Neural cell (in vitro differentiated cells): ENCODE data around the gene WDR35. TPM values are rescaled to one million over a fixed set of nuclear protein-coding genes. Genes with fewer than 3 reads are reported as not detected.
A peak's percentile ranks its signal among the peaks of the same experiment; 100 is the strongest.

Experiments
- H2AFZ ChIP-seq: fragments of 200-600, 300-800 bp; sonication (generic), shearing (Covaris generic); 2 replicates; pipeline ENCODE4 v1.6.0; 2014; ENCODE audit warnings: low read depth, mild to moderate bottlenecking, antibody characterized with exemption, low read length, moderate library complexity
- H3F3A ChIP-seq: fragments of 200-600 bp; shearing (Covaris generic); 2 replicates; pipeline ENCODE4 v1.6.1; 2016; ENCODE audit warnings: mild to moderate bottlenecking, moderate library complexity, mixed read lengths, antibody characterized with exemption, low read length; ENCODE audit not compliant: insufficient read depth, poor library complexity, severe bottlenecking
- H3K27ac ChIP-seq: fragments of 200-600, 300-800 bp; sonication (generic), shearing (Covaris generic); 2 replicates; pipeline ENCODE4 v1.5.1; 2014; ENCODE audit warnings: mild to moderate bottlenecking, low read length, moderate library complexity
- H3K27me3 ChIP-seq: fragments of 300-800, 200-600 bp; sonication (generic), shearing (Covaris generic); 2 replicates; pipeline ENCODE4 v1.6.0; 2014; ENCODE audit warnings: mild to moderate bottlenecking, low read depth, low read length, moderate library complexity; ENCODE audit not compliant: insufficient read depth
- H3K36me3 ChIP-seq: fragments of 300-800, 200-600 bp; sonication (generic), shearing (Covaris generic); 2 replicates; pipeline ENCODE4 v1.5.1; 2014; ENCODE audit warnings: mild to moderate bottlenecking, antibody characterized with exemption, low read length, moderate library complexity; ENCODE audit not compliant: insufficient read depth
- H3K4me2 ChIP-seq: fragments of 300-800, 200-600 bp; sonication (generic), shearing (Covaris generic); 2 replicates; pipeline ENCODE4 v1.6.0; 2014; ENCODE audit warnings: mild to moderate bottlenecking, low read length
- H3K4me3 ChIP-seq: fragments of 300-800, 200-600 bp; sonication (generic), shearing (Covaris generic); 2 replicates; pipeline ENCODE4 v1.5.1; 2014; ENCODE audit warnings: mild to moderate bottlenecking, low read length, moderate library complexity
- H3K79me2 ChIP-seq: fragments of 200-600 bp; shearing (Covaris generic); replicated peaks from 2 replicates; pipeline ENCODE4 v1.6.0; 2014; ENCODE audit warnings: mild to moderate bottlenecking, low read length, moderate library complexity; ENCODE audit not compliant: insufficient read depth
- H3K9ac ChIP-seq: fragments of 300-800, 200-600 bp; sonication (generic), shearing (Covaris generic); 2 replicates; pipeline ENCODE4 v1.6.1; 2016; ENCODE audit warnings: mild to moderate bottlenecking, low read length, mixed read lengths
- H3K9me2 ChIP-seq: fragments of 200-600 bp; shearing (Covaris generic); 2 replicates; pipeline ENCODE4 v1.6.1; 2016; ENCODE audit warnings: mild to moderate bottlenecking, low read length, mixed read lengths; ENCODE audit not compliant: insufficient read depth
- H3K9me3 ChIP-seq: fragments of 200-600, 300-800 bp; sonication (generic), shearing (Covaris generic); 2 replicates; pipeline ENCODE4 v1.6.1; 2016; ENCODE audit warnings: mild to moderate bottlenecking, mixed run types, low read length, moderate library complexity, mixed read lengths
- H4K20me1 ChIP-seq: fragments of 200-600 bp; shearing (Covaris generic); 2 replicates; pipeline ENCODE4 v1.6.1; 2016; ENCODE audit warnings: mild to moderate bottlenecking, mixed run types; ENCODE audit not compliant: insufficient read depth
- CTCF ChIP-seq: fragments of 450-650 bp; IDR thresholded peaks from 2 replicates; pipeline ENCODE4 v1.5.1; 2014; ENCODE audit warnings: antibody characterized with exemption, mild to moderate bottlenecking, moderate library complexity; ENCODE audit not compliant: poor library complexity, severe bottlenecking
- EP300 ChIP-seq: fragments of 450-650 bp; conservative IDR thresholded peaks from 2 replicates; pipeline ENCODE4 v1.6.1; 2014; ENCODE audit warnings: antibody characterized with exemption, mild to moderate bottlenecking, moderate library complexity; ENCODE audit not compliant: poor library complexity, severe bottlenecking
- EZH2 ChIP-seq: fragments of 200-600, 300-800 bp; shearing (Covaris generic), sonication (generic); IDR thresholded peaks from 2 replicates; pipeline ENCODE4 v1.6.1; 2014; ENCODE audit warnings: antibody characterized with exemption, low read length, borderline replicate concordance, mild to moderate bottlenecking; ENCODE audit not compliant: insufficient read depth, poor library complexity, severe bottlenecking
- MXI1 ChIP-seq: fragments of 450-650 bp; conservative IDR thresholded peaks from 2 replicates; pipeline ENCODE4 v1.6.1; 2014; ENCODE audit warnings: antibody characterized with exemption, mild to moderate bottlenecking; ENCODE audit not compliant: poor library complexity, severe bottlenecking
- POLR2AphosphoS5 ChIP-seq: IDR thresholded peaks from 2 replicates; pipeline ENCODE4 v1.6.1; 2012
- RAD21 ChIP-seq: fragments of 450-650 bp; conservative IDR thresholded peaks from 2 replicates; pipeline ENCODE4 v1.6.1; 2014; ENCODE audit warnings: antibody characterized with exemption, mild to moderate bottlenecking, moderate library complexity
- SMC3 ChIP-seq: fragments of 450-650 bp; conservative IDR thresholded peaks from 2 replicates; pipeline ENCODE4 v1.6.1; 2014; ENCODE audit warnings: antibody characterized with exemption, mild to moderate bottlenecking, moderate library complexity; ENCODE audit not compliant: poor library complexity
- TAF1 ChIP-seq: IDR thresholded peaks from 2 replicates; pipeline ENCODE4 v1.6.1; 2012; ENCODE audit warnings: low read depth
- polyA plus RNA-seq: library from polyadenylated mRNA; depleted of rRNA; stranded (reverse); fragments of >200 nt; gene quantifications from 2 replicates; pipeline ENCODE4 v1.2.3, GENCODE V29; 2014
- TF ChIP-seq, protein P1 (sequence below): IDR thresholded peaks from 2 replicates; pipeline ENCODE4 v1.6.1; 2012; ENCODE audit warnings: borderline replicate concordance

WDR35 gene
- polyA plus RNA-seq, 1 donor from 2014 or later = 14.2 TPM

GRCh38 chr2:20013126-20013849, 23.4 kb upstream of the WDR35 start:
- Histone ChIP-seq H3K4me2 (peak overlapping the region; percentile 11), H3K79me2 (no peaks in the 10 kb centered on the region), H3K9me3 (no peaks in the 10 kb centered on the region), H3K9me2 (no peaks in the 10 kb centered on the region), H3F3A (no peaks in the 10 kb centered on the region), H3K27ac (no peak overlapping the region), H4K20me1 (no peaks in the 10 kb centered on the region), H3K4me3 (peak overlapping the region; percentile 63), H3K36me3 (no peaks in the 10 kb centered on the region), H3K9ac (no peak overlapping the region), H3K27me3 (peaks cover 32% of the 10 kb centered on the region), H2AFZ (no peak overlapping the region)
- TF ChIP-seq EZH2 (no peak), RAD21 (no peak), MXI1 (no peak), EP300 (no peak), CTCF (no peak), SMC3 (no peak), TAF1 (no peak)
- TF ChIP-seq, protein P1, sequence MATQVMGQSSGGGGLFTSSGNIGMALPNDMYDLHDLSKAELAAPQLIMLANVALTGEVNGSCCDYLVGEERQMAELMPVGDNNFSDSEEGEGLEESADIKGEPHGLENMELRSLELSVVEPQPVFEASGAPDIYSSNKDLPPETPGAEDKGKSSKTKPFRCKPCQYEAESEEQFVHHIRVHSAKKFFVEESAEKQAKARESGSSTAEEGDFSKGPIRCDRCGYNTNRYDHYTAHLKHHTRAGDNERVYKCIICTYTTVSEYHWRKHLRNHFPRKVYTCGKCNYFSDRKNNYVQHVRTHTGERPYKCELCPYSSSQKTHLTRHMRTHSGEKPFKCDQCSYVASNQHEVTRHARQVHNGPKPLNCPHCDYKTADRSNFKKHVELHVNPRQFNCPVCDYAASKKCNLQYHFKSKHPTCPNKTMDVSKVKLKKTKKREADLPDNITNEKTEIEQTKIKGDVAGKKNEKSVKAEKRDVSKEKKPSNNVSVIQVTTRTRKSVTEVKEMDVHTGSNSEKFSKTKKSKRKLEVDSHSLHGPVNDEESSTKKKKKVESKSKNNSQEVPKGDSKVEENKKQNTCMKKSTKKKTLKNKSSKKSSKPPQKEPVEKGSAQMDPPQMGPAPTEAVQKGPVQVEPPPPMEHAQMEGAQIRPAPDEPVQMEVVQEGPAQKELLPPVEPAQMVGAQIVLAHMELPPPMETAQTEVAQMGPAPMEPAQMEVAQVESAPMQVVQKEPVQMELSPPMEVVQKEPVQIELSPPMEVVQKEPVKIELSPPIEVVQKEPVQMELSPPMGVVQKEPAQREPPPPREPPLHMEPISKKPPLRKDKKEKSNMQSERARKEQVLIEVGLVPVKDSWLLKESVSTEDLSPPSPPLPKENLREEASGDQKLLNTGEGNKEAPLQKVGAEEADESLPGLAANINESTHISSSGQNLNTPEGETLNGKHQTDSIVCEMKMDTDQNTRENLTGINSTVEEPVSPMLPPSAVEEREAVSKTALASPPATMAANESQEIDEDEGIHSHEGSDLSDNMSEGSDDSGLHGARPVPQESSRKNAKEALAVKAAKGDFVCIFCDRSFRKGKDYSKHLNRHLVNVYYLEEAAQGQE = no peak

DNA sequence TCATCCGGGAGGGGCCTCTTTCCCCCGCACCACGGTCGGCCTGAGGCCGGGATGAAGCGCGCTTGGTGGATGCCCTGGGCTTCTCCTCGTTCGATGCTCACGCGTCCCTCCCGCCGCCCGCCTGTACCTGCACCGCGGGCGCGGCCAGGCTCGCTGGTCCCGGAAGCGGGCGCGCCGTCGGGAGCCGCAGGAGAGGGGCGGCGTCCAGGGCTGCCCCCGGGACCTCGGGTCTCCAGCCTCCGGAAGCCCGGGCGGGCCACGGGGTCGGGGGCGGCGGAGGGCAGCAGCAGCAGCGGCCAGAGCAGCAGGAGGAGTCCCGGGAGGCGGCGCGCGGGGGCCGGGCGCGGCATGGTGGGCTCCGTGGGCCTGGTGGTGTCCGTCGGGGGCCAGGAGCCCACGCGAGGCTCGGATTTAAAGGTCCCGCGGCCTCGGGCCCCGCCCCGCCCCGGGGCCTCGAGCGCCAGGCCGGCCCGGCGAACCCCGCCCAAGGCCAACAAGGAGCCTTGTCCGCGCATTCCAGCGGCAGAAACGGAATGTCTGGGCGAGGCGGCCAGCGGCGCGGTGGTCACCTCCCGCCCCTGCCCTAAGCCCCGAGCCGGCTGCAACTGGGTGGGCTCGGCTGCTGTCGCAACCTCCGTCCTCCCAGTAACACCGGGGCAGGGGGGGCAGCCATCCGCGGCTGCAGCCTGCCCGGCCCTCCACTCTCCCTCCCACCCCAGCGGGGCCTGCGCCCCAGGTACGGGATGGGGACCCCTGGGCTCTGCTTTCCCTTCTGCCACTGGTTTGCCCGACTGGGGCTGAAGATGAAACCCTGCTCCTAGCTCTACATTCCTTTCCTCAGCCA, 22.6 kb upstream of the WDR35 start, which contains the start of gene MATN3:
Gene MATN3 (minus strand): TSS at position 387 of the 844 bp plus-strand sequence. CDS start 37 bp downstream, at position 350.
- H3K27ac ChIP-seq = no peak within 1 kb of the TSS
- no peaks in the 10 kb centered on the region for H3F3A ChIP-seq
- H3K9ac ChIP-seq = peak within 1 kb of the TSS; percentile 38
- peak within 1 kb of the TSS; percentile 11 for H3K4me2 ChIP-seq
- H3K79me2 ChIP-seq = no peaks in the 10 kb centered on the region
- H3K9me2 ChIP-seq = no peaks in the 10 kb centered on the region
- peak within 1 kb of the TSS; percentile 63 for H3K4me3 ChIP-seq
- no peaks in the 10 kb centered on the region for H3K9me3 ChIP-seq
- H2AFZ ChIP-seq = no peak within 1 kb of the TSS
- TF ChIP-seq, protein P1 = no peak
- TF ChIP-seq TAF1 (no peak), MXI1 (no peak), RAD21 (no peak), EZH2 (no peak), EP300 (no peak), POLR2AphosphoS5 (no peak), CTCF (no peak), SMC3 (no peak)
- H4K20me1 ChIP-seq = no peaks in the 10 kb centered on the region
- H3K27me3 ChIP-seq = peaks cover 32% of the 10 kb centered on the region
- H3K36me3 ChIP-seq = no peaks in the 10 kb centered on the region
